SK-N-MC (cell line): ENCODE measurements around the gene SERTM2.

ENCODE experiments used
- EZH2 ChIP-seq: fragments of 200-600 bp; sonication (generic); IDR thresholded peaks from one replicate; pipeline ENCODE4 v1.6.1; 2017; ENCODE audit warnings: antibody characterized with exemption
- FOXP2 ChIP-seq: optimal IDR thresholded peaks from 2 replicates; pipeline ENCODE3; 2011; ENCODE audit warnings: mild to moderate bottlenecking, moderate library complexity; ENCODE audit not compliant: insufficient read depth; ENCODE audit errors: extremely low read length, control extremely low read depth
- POLR2AphosphoS5 ChIP-seq: IDR thresholded peaks from 2 replicates; pipeline ENCODE4 v1.6.1; 2012; ENCODE audit warnings: mild to moderate bottlenecking, low read depth, low read length, borderline replicate concordance

DNA sequence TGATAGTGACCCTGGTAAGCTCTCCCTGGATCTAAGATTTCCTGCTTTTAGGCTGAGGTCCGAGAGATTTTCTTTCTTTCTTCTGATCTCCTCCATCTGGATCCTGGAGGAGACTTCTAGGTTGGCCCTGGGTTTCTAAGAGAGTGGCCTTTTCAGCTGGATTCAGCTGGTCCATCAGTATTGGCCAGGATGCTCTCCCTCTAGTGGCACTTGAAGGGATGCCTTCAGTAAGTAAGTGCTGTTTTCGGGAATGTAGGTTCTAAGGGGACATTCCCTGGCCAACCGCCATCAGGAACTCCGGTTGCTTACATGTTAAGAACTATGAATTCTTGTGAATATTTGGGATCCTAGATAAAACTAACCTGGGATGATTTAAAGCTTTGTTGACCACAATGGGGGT lies 56.9 kb downstream of the SERTM2 start:
- TF ChIP-seq POLR2AphosphoS5 (no peak), EZH2 (no peak), FOXP2 (no peak)
